ENCODE data around the gene TPD52L1.

TPD52L1 gene

DNA sequence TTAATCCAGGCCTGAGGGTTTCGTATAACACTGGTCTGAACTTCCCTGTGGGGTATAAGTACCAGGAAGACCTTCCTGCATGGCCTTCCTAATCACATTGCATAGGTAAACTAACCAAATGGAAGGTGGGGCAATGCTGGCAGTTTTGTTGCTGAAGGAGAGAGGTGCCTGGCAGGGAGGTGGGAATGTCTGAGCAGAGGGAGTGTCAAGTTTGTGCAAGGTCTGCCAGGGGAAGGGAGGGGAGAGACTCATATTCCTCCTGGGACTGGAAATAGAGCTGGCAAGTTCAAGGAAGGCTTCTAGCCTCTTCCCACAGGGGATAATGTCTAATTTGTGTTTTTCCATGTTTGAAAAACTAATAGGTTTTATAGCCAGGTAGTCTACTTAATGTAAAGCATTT lies 77.6 kb downstream of the TPD52L1 start:
- no peak for DNase-seq
- H3K27ac ChIP-seq: no peak overlapping the region
- no peak overlapping the region for H3K4me3 ChIP-seq (ENCODE audit: low read depth, low read length)
- no peaks in the 10 kb centered on the region for H3K36me3 ChIP-seq
- H3K9me3 ChIP-seq (ENCODE audit: severe bottlenecking): no peaks in the 10 kb centered on the region
- H3K27me3 ChIP-seq (ENCODE audit: insufficient read depth, low read depth, severe bottlenecking): no peaks in the 10 kb centered on the region
- TF ChIP-seq, protein P1, sequence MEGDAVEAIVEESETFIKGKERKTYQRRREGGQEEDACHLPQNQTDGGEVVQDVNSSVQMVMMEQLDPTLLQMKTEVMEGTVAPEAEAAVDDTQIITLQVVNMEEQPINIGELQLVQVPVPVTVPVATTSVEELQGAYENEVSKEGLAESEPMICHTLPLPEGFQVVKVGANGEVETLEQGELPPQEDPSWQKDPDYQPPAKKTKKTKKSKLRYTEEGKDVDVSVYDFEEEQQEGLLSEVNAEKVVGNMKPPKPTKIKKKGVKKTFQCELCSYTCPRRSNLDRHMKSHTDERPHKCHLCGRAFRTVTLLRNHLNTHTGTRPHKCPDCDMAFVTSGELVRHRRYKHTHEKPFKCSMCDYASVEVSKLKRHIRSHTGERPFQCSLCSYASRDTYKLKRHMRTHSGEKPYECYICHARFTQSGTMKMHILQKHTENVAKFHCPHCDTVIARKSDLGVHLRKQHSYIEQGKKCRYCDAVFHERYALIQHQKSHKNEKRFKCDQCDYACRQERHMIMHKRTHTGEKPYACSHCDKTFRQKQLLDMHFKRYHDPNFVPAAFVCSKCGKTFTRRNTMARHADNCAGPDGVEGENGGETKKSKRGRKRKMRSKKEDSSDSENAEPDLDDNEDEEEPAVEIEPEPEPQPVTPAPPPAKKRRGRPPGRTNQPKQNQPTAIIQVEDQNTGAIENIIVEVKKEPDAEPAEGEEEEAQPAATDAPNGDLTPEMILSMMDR (IDR thresholded peaks at IDR 0.05; ENCODE audit: low read depth, low read length): no peak

GRCh38 chr6:125231574-125232343 lies 78.2 kb downstream of the TPD52L1 start:
- H3K27me3 ChIP-seq (ENCODE audit: insufficient read depth, low read depth, severe bottlenecking): no peaks in the 10 kb centered on the region
- no peak overlapping the region for H3K27ac ChIP-seq
- H3K4me3 ChIP-seq (ENCODE audit: low read depth, low read length): no peak overlapping the region

GRCh38 chr6:125232466-125232865 lies 78.9 kb downstream of the TPD52L1 start:
- DNase-seq: no peak
- no peak overlapping the region for H3K4me3 ChIP-seq (ENCODE audit: low read depth, low read length)
- no peaks in the 10 kb centered on the region for H3K9me3 ChIP-seq (ENCODE audit: severe bottlenecking)
- TF ChIP-seq, protein P1 (IDR thresholded peaks at IDR 0.05; ENCODE audit: low read depth, low read length): no peak
- no peaks in the 10 kb centered on the region for H3K36me3 ChIP-seq
- H3K27me3 ChIP-seq (ENCODE audit: insufficient read depth, low read depth, severe bottlenecking): no peaks in the 10 kb centered on the region
- no peak overlapping the region for H3K27ac ChIP-seq

More at GRCh38 chr6:125231574-125232343, 78.2 kb downstream of the TPD52L1 start:
- TF ChIP-seq, protein P1 (IDR thresholded peaks at IDR 0.05; ENCODE audit: low read depth, low read length): no peak
- Histone ChIP-seq H3K36me3 (no peaks in the 10 kb centered on the region), H3K9me3 (ENCODE audit: severe bottlenecking) (no peaks in the 10 kb centered on the region)
- DNase-seq: no peak

DNA sequence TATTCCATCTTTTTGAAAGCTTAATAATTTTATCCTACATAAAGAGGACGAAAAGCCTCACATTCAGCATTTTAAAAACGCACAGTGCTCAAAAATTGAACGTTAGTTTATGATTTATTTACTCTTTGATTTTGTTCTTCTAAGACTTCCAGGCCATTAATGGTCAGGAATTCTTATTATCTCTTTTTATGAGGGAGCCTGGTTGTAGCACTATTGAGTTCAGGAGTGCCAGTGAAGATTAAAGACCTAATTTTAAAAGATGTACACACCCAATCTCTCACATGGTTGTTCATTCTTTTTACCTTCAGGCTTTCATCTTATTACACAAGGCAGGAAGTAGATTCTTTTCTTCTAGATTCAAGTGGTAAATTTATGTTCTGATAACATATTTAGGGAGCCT lies 79.6 kb downstream of the TPD52L1 start:
- Histone ChIP-seq H3K36me3 (no peaks in the 10 kb centered on the region), H3K4me3 (ENCODE audit: low read depth, low read length) (no peak overlapping the region), H3K27me3 (ENCODE audit: insufficient read depth, low read depth, severe bottlenecking) (no peaks in the 10 kb centered on the region), H3K9me3 (ENCODE audit: severe bottlenecking) (no peaks in the 10 kb centered on the region), H3K27ac (no peak overlapping the region)
- no peak for DNase-seq
- TF ChIP-seq, protein P1 (IDR thresholded peaks at IDR 0.05; ENCODE audit: low read depth, low read length): no peak

- TF ChIP-seq, protein P1 (IDR thresholded peaks at IDR 0.05; ENCODE audit: low read depth, low read length): no peak
- H3K4me3 ChIP-seq (ENCODE audit: low read depth, low read length): no peak overlapping the region
- no peak for DNase-seq
- no peaks in the 10 kb centered on the region for H3K9me3 ChIP-seq (ENCODE audit: severe bottlenecking)
- H3K27ac ChIP-seq: no peak overlapping the region
- no peaks in the 10 kb centered on the region for H3K27me3 ChIP-seq (ENCODE audit: insufficient read depth, low read depth, severe bottlenecking)
- no peaks in the 10 kb centered on the region for H3K36me3 ChIP-seq
Observed at GRCh38 chr6:125236536-125237327, 83.2 kb downstream of the TPD52L1 start.
